GM12878 (cell line): Measurements from ENCODE around the gene OTUB1. TPM values are rescaled to one million over a fixed set of nuclear protein-coding genes. Genes with fewer than 3 reads are reported as not detected.

ENCODE experiments used
- BHLHE40 ChIP-seq, 2 experiments: fragments of 450-650 bp in 1 of 2; IDR thresholded peaks; 2 replicates each; pipeline ENCODE4 v1.6.1; 2011 to 2017; ENCODE audit warnings: low read depth in 2 of 2, borderline replicate concordance in 1 of 2, improper control_type of control experiment in 1 of 2, low read length in 1 of 2, mild to moderate bottlenecking in 1 of 2
- CHD1 ChIP-seq: IDR thresholded peaks from 2 replicates; pipeline ENCODE4 v1.6.1; 2012; ENCODE audit warnings: low read depth, low read length, improper control_type of control experiment
- CREM ChIP-seq: IDR thresholded peaks from 2 replicates; pipeline ENCODE4 v1.6.1; 2014; ENCODE audit warnings: antibody characterized with exemption, low read depth
- ETV6 ChIP-seq, 2 experiments: fragments of 450-650 bp in 1 of 2; IDR thresholded peaks in 1 of 2; conservative IDR thresholded peaks in 1 of 2; 2 replicates each; pipeline ENCODE4 v1.6.1; 2014; ENCODE audit warnings: antibody characterized with exemption in 1 of 2, borderline replicate concordance in 1 of 2, low read depth in 1 of 2, mild to moderate bottlenecking in 1 of 2, moderate library complexity in 1 of 2
- MYB ChIP-seq: fragments of 150-350 bp; IDR thresholded peaks from 2 replicates; pipeline ENCODE4 v1.6.1; 2014; ENCODE audit warnings: mild to moderate bottlenecking, low read depth, low read length, borderline replicate concordance
- NBN ChIP-seq: fragments of 450-650 bp; IDR thresholded peaks from 2 replicates; pipeline ENCODE4 v1.6.1; 2016
- NFYA ChIP-seq: IDR thresholded peaks from 2 replicates; pipeline ENCODE4 v1.6.1; 2011; ENCODE audit warnings: low read depth, mild to moderate bottlenecking, low read length, improper control_type of control experiment, borderline replicate concordance
- NR2C1 ChIP-seq: fragments of 450-650 bp; IDR thresholded peaks from 2 replicates; pipeline ENCODE4 v1.6.1; 2017; ENCODE audit warnings: antibody characterized with exemption, mild to moderate bottlenecking, moderate library complexity
- NRF1 ChIP-seq: conservative IDR thresholded peaks from 2 replicates; pipeline ENCODE4 v1.6.1; 2011; ENCODE audit warnings: mild to moderate bottlenecking, low read depth, low read length, improper control_type of control experiment
- POU2F2 ChIP-seq: IDR thresholded peaks from 3 replicates; pipeline ENCODE4 v1.6.1; 2011; ENCODE audit warnings: low read depth, mild to moderate bottlenecking, low read length, borderline replicate concordance
- RBBP5 ChIP-seq: fragments of 200-600 bp; sonication (generic); conservative IDR thresholded peaks from 2 replicates; pipeline ENCODE4 v1.6.1; 2016
- RCOR1 ChIP-seq: conservative IDR thresholded peaks from 2 replicates; pipeline ENCODE4 v1.6.1; 2012; ENCODE audit warnings: low read depth, low read length, improper control_type of control experiment
- RELB ChIP-seq: fragments of 450-650 bp; IDR thresholded peaks from 2 replicates; pipeline ENCODE4 v1.6.1; 2017; ENCODE audit warnings: low read depth, mild to moderate bottlenecking, moderate library complexity
- SIN3A ChIP-seq: IDR thresholded peaks from 2 replicates; pipeline ENCODE4 v1.6.1; 2012; ENCODE audit warnings: low read depth, low read length, improper control_type of control experiment
- SMAD1 ChIP-seq: fragments of 450-650 bp; IDR thresholded peaks from 2 replicates; pipeline ENCODE4 v1.6.1; 2018; ENCODE audit warnings: mild to moderate bottlenecking, low read depth; ENCODE audit not compliant: partially characterized antibody
- SREBF2 ChIP-seq: IDR thresholded peaks from 2 replicates; pipeline ENCODE4 v1.6.1; 2012; ENCODE audit warnings: mild to moderate bottlenecking, low read length
- SRF ChIP-seq, 2 experiments: IDR thresholded peaks; 2 replicates each; pipeline ENCODE4 v1.6.1; 2011; ENCODE audit warnings: low read depth in 2 of 2, low read length in 2 of 2, mild to moderate bottlenecking in 1 of 2, moderate library complexity in 1 of 2
- STAT1 ChIP-seq: fragments of 450-650 bp; conservative IDR thresholded peaks from 2 replicates; pipeline ENCODE4 v1.6.1; 2014; ENCODE audit warnings: antibody characterized with exemption, mild to moderate bottlenecking
- STAT3 ChIP-seq: IDR thresholded peaks from 2 replicates; pipeline ENCODE4 v1.6.1; 2011; ENCODE audit warnings: low read depth, low read length, improper control_type of control experiment
- SUZ12 ChIP-seq: fragments of 200-600 bp; sonication (generic); IDR thresholded peaks from one replicate; pipeline ENCODE4 v1.6.1; 2018; ENCODE audit warnings: antibody characterized with exemption, mild to moderate bottlenecking; ENCODE audit not compliant: unreplicated experiment
- ZNF274 ChIP-seq: IDR thresholded peaks from one replicate; pipeline ENCODE4 v1.8.0; 2011; ENCODE audit not compliant: insufficient read length, insufficient read depth
- ZSCAN29 ChIP-seq: fragments of 450-650 bp; IDR thresholded peaks from 2 replicates; pipeline ENCODE4 v1.6.1; 2017; ENCODE audit warnings: mild to moderate bottlenecking, moderate library complexity
- ZZZ3 ChIP-seq: IDR thresholded peaks from 2 replicates; pipeline ENCODE4 v1.6.1; 2011; ENCODE audit warnings: low read depth; ENCODE audit not compliant: control insufficient read depth, insufficient read length
- polyA plus RNA-seq, 11 experiments: library from polyadenylated mRNA; depleted of rRNA in 4 of 11; unstranded in 6 of 11; stranded (reverse) in 5 of 11; fragments of >200 nt; fragmentation: Nextera tagmentation in 4 of 11; fragmentation: Illumina TruSeq in 1 of 11; extraction: Ambion mirVana in 4 of 11; extraction: Trizol in 1 of 11; gene quantifications; 1 replicate in 1 of 11; 2 replicates in 10 of 11; pipeline versions ENCODE4 v1.2.1 to v1.2.3, GENCODE V29; 2011 to 2016; ENCODE audit warnings: inconsistent platforms in 2 of 11, missing spikeins in 2 of 11, low read depth in 1 of 11
- total RNA-seq, 4 experiments: library from RNA; depleted of rRNA in 3 of 4; stranded (reverse); fragments of >200 nt in 3 of 4; fragmentation: Illumina TruSeq in 1 of 4; extraction: Trizol in 1 of 4; gene quantifications; 2 replicates each; pipeline versions ENCODE4 v1.2.1 to v1.2.3, GENCODE V29; 2013 to 2021
- TF ChIP-seq, protein P1 (sequence below): IDR thresholded peaks from 2 replicates; pipeline ENCODE4 v1.6.1; 2011; ENCODE audit warnings: borderline replicate concordance, low read depth, mild to moderate bottlenecking, moderate library complexity, mixed read lengths, low read length; ENCODE audit not compliant: insufficient read depth; ENCODE audit errors: extremely low read length
- TF ChIP-seq, protein P2 (sequence below): fragments of 450-650 bp; IDR thresholded peaks from 2 replicates; pipeline ENCODE4 v1.6.1; 2018; ENCODE audit warnings: mild to moderate bottlenecking, low read depth, moderate library complexity; ENCODE audit not compliant: partially characterized antibody

OTUB1 gene
- total and polyA plus RNA-seq, 10 of the 15 experiments (the other 5 are each of a cell fraction or from before 2014, with no cell fraction given), result 49.6 to 225 (median 131) TPM

- no peak for TF ChIP-seq MYB
- no peak for TF ChIP-seq RCOR1
- TF ChIP-seq POU2F2, result peak; percentile 50; the same call in 2 of the 3 replicates
- TF ChIP-seq, protein P1, sequence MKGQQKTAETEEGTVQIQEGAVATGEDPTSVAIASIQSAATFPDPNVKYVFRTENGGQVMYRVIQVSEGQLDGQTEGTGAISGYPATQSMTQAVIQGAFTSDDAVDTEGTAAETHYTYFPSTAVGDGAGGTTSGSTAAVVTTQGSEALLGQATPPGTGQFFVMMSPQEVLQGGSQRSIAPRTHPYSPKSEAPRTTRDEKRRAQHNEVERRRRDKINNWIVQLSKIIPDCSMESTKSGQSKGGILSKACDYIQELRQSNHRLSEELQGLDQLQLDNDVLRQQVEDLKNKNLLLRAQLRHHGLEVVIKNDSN, result no peak
- TF ChIP-seq STAT3, result no peak
- peak; percentile 96 for TF ChIP-seq CREM
- TF ChIP-seq ZSCAN29, result no peak
- TF ChIP-seq NRF1, result 0 out of 2 replicates have a peak, but pooled peaks have one; percentile 14
- TF ChIP-seq, protein P2, sequence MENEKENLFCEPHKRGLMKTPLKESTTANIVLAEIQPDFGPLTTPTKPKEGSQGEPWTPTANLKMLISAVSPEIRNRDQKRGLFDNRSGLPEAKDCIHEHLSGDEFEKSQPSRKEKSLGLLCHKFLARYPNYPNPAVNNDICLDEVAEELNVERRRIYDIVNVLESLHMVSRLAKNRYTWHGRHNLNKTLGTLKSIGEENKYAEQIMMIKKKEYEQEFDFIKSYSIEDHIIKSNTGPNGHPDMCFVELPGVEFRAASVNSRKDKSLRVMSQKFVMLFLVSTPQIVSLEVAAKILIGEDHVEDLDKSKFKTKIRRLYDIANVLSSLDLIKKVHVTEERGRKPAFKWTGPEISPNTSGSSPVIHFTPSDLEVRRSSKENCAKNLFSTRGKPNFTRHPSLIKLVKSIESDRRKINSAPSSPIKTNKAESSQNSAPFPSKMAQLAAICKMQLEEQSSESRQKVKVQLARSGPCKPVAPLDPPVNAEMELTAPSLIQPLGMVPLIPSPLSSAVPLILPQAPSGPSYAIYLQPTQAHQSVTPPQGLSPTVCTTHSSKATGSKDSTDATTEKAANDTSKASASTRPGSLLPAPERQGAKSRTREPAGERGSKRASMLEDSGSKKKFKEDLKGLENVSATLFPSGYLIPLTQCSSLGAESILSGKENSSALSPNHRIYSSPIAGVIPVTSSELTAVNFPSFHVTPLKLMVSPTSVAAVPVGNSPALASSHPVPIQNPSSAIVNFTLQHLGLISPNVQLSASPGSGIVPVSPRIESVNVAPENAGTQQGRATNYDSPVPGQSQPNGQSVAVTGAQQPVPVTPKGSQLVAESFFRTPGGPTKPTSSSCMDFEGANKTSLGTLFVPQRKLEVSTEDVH, result peak; percentile 98
- TF ChIP-seq SUZ12, result no peak
- peak; percentile 86 for TF ChIP-seq SIN3A
- TF ChIP-seq NFYA, result peak; percentile 36; the same call in 1 of the 2 replicates
- TF ChIP-seq ZZZ3, result no peak
- TF ChIP-seq CHD1, result no peak
- no peak for TF ChIP-seq ZNF274
- no peak for TF ChIP-seq SRF (IDR thresholded peaks at IDR 0.05; ENCODE audit: low read depth in 2 of 2, low read length in 2 of 2)
- 0 out of 2 replicates have a peak, but pooled peaks have one; percentile 71 for TF ChIP-seq NBN
- TF ChIP-seq SMAD1, result peak; percentile 66
- TF ChIP-seq STAT1, result 0 out of 2 replicates have a peak, but pooled peaks have one; percentile 82
- peak; percentile 56; the same call in 1 of the 2 replicates for TF ChIP-seq NR2C1
- TF ChIP-seq RELB, result peak; percentile 92
- peak in 1 of 2 experiments; percentile 67; a peak in 1 of 4 replicates for TF ChIP-seq ETV6 (conservative IDR thresholded peaks at IDR 0.05 in 1 of 2, IDR thresholded peaks at IDR 0.05 in 1 of 2; ENCODE audit: borderline replicate concordance in 1 of 2, low read depth in 1 of 2)
- TF ChIP-seq BHLHE40 (IDR thresholded peaks at IDR 0.05; ENCODE audit: borderline replicate concordance in 1 of 2, low read depth in 2 of 2, low read length in 1 of 2), result peak; percentile 27 to 42; a peak in 1 of 4 replicates
- TF ChIP-seq SREBF2, result no peak
- no peak for TF ChIP-seq RBBP5
Measured at GRCh38 chr11:63974259-63975143, 11.7 kb upstream of the OTUB1 start, which contains the start of gene COX8A (continued).
